ENCODE measurements around the gene ECSIT.
"Not testable (repeated sequence)": the region's sequence is repeated elsewhere in the genome, so short reads cannot be mapped to it uniquely, and the experiment has no call there.

Gene ECSIT

DNA sequence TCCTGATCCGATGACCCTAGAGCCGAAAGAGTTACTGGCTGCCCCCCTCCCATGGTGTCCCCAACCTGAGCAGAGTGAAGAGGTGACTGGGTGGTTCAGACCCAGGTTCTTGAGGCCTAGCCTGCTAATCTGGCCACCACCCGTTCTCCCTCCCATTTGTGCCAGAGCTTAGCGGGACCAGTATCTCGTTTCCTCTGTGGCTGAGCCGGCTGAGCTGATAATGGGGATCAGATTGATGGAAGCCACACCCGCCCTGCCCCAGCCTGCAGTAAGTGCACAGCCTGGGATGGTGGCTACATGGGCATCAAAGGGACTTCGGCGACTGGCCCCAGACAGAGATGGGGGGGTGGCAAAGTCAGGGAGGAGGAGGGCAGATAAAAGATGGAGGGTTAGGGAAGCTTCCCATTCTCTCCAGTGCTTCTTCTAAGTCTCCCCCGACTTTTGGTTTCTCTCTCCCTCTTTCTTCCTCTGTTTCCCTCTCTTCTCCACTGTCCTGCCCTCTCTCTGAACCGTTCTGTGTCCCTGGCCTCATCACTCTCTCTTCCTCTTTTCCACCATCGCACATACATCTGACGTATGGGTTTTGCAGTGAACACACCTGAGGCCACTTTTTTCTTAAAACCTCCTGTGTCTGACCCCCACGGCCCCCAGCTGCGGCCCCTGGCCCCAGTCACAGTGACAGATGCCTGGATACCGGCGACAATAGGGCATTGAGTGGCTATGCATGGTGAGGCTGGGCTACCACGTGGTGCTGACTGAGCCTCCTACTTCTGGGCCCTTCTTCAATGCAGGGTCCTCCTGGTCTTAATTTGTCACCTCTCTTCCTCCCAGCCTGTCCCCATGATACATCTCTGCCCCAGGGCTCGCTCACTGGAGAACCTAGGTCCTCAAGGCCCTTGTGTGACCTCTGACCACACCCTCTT, 50.5 kb downstream of the ECSIT start:
- Histone ChIP-seq H3K9me2 (replicated peaks; ENCODE audit: low read depth, low read length) (no peaks in the 10 kb centered on the region), H3F3A (ENCODE audit: low read depth) (no peaks in the 10 kb centered on the region), H4K20me1 (ENCODE audit: insufficient read depth, low read length, poor library complexity, severe bottlenecking) (no peaks in the 10 kb centered on the region), H3K4me2 (ENCODE audit: low read depth, low read length, poor library complexity, severe bottlenecking) (no peak overlapping the region), H3K4me1 (ENCODE audit: insufficient read depth, low read length, poor library complexity, severe bottlenecking) (no peaks in the 10 kb centered on the region), H2AFZ (ENCODE audit: low read length) (no peak overlapping the region), H3K9me3 (ENCODE audit: insufficient read depth, low read depth, low read length) (no peaks in the 10 kb centered on the region), H3K4me3 (ENCODE audit: low read length, poor library complexity, severe bottlenecking) (no peak overlapping the region), H3K27me3 (ENCODE audit: insufficient read depth, low read length, poor library complexity, severe bottlenecking) (no peaks in the 10 kb centered on the region), H3K9ac (ENCODE audit: low read depth, low read length, poor library complexity, severe bottlenecking) (no peak overlapping the region), H3K36me3 (ENCODE audit: insufficient read depth, low read length) (no peaks in the 10 kb centered on the region), H3K79me2 (ENCODE audit: insufficient read depth, low read length) (no peaks in the 10 kb centered on the region)
- TF ChIP-seq EZH2phosphoT487 (IDR thresholded peaks at IDR 0.05; ENCODE audit: borderline replicate concordance), result no peak
- TF ChIP-seq, protein P1, sequence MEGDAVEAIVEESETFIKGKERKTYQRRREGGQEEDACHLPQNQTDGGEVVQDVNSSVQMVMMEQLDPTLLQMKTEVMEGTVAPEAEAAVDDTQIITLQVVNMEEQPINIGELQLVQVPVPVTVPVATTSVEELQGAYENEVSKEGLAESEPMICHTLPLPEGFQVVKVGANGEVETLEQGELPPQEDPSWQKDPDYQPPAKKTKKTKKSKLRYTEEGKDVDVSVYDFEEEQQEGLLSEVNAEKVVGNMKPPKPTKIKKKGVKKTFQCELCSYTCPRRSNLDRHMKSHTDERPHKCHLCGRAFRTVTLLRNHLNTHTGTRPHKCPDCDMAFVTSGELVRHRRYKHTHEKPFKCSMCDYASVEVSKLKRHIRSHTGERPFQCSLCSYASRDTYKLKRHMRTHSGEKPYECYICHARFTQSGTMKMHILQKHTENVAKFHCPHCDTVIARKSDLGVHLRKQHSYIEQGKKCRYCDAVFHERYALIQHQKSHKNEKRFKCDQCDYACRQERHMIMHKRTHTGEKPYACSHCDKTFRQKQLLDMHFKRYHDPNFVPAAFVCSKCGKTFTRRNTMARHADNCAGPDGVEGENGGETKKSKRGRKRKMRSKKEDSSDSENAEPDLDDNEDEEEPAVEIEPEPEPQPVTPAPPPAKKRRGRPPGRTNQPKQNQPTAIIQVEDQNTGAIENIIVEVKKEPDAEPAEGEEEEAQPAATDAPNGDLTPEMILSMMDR (conservative IDR thresholded peaks at IDR 0.05; ENCODE audit: low read length), result no peak

DNA sequence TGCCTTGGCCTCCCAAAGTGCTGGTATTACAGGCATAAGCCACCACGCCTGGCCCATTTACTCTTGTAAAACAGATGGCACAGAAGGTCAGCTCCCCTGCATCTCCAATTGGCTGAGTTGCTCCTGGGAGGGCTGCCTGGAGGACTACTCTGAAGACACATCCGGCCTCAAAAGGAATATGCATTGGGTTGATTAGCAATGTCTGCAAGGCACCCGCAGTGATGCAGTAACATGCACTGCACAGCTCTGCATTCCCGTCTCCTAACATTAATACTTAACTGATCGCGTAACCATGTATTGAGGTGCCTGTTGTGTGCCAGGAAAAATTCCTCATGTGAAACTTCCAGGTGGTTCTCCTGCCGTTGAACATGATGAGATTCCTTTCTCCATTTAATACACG, 53.1 kb downstream of the ECSIT start:
- H3F3A ChIP-seq (ENCODE audit: low read depth), result no peaks in the 10 kb centered on the region
- H3K9me2 ChIP-seq (replicated peaks; ENCODE audit: low read depth, low read length), result no peaks in the 10 kb centered on the region
- H4K20me1 ChIP-seq (ENCODE audit: insufficient read depth, low read length, poor library complexity, severe bottlenecking), result no peaks in the 10 kb centered on the region
- no peaks in the 10 kb centered on the region for H3K79me2 ChIP-seq (ENCODE audit: insufficient read depth, low read length)
- no peaks in the 10 kb centered on the region for H3K4me1 ChIP-seq (ENCODE audit: insufficient read depth, low read length, poor library complexity, severe bottlenecking)
- H3K9ac ChIP-seq (ENCODE audit: low read depth, low read length, poor library complexity, severe bottlenecking), result no peak overlapping the region
- H3K36me3 ChIP-seq (ENCODE audit: insufficient read depth, low read length), result no peaks in the 10 kb centered on the region
- no peak overlapping the region for H3K4me2 ChIP-seq (ENCODE audit: low read depth, low read length, poor library complexity, severe bottlenecking)
- H3K9me3 ChIP-seq (ENCODE audit: insufficient read depth, low read depth, low read length), result no peaks in the 10 kb centered on the region
- H3K4me3 ChIP-seq (ENCODE audit: low read length, poor library complexity, severe bottlenecking), result no peak overlapping the region
- H3K27me3 ChIP-seq (ENCODE audit: insufficient read depth, low read length, poor library complexity, severe bottlenecking), result no peaks in the 10 kb centered on the region
- no peak for TF ChIP-seq EZH2phosphoT487 (IDR thresholded peaks at IDR 0.05; ENCODE audit: borderline replicate concordance)
- TF ChIP-seq, protein P1 (conservative IDR thresholded peaks at IDR 0.05; ENCODE audit: low read length), result no peak
- no peak overlapping the region for H2AFZ ChIP-seq (ENCODE audit: low read length)

DNA sequence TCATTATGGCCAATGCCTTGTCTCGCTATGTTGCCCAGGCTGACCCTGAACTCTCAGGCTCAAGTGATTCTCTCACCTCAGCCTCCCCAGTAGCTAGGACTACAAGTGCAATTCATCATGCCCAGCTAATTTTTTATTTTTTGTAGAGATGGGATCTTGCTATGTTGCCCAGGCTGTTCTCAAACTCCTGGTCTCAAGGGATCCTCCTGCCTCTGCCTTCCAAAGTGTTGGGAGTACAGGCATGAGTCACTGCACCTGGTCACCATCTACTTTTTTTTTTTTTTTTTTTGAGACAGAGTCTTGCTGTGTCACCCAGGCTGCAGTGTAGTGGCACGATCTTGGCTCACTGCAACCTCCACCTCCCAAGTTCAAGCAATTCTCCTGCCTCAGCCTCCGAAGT, 53.6 kb downstream of the ECSIT start:
- not testable (repeated sequence) for H3K4me2 ChIP-seq (ENCODE audit: low read depth, low read length, poor library complexity, severe bottlenecking); H3K9me3 ChIP-seq (ENCODE audit: insufficient read depth, low read depth, low read length); H2AFZ ChIP-seq (ENCODE audit: low read length); H3K27me3 ChIP-seq (ENCODE audit: insufficient read depth, low read length, poor library complexity, severe bottlenecking); H4K20me1 ChIP-seq (ENCODE audit: insufficient read depth, low read length, poor library complexity, severe bottlenecking); H3F3A ChIP-seq (ENCODE audit: low read depth); H3K4me1 ChIP-seq (ENCODE audit: insufficient read depth, low read length, poor library complexity, severe bottlenecking); H3K36me3 ChIP-seq (ENCODE audit: insufficient read depth, low read length); H3K9me2 ChIP-seq (replicated peaks; ENCODE audit: low read depth, low read length); H3K4me3 ChIP-seq (ENCODE audit: low read length, poor library complexity, severe bottlenecking); H3K9ac ChIP-seq (ENCODE audit: low read depth, low read length, poor library complexity, severe bottlenecking); H3K79me2 ChIP-seq (ENCODE audit: insufficient read depth, low read length)

DNA sequence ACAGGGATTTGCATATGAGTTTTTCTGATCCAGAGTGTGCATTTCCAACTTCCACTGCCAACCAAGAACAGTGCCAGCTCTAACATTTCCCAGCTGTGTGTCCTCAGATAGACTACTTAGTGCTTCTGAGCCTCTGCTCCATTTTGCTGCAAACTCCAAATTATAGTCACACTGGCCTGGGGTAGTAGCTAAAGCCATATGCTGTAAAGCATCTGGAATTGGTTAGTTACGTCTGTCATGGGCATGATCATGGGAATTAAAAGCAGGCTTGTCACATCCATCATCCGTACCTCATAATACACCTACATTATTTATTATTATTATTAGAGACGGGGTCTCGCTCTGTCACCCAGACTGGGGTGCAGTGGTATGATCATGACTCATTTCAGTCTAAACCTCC, 55.2 kb downstream of the ECSIT start:
- H4K20me1 ChIP-seq (ENCODE audit: insufficient read depth, low read length, poor library complexity, severe bottlenecking), result no peaks in the 10 kb centered on the region

DNA sequence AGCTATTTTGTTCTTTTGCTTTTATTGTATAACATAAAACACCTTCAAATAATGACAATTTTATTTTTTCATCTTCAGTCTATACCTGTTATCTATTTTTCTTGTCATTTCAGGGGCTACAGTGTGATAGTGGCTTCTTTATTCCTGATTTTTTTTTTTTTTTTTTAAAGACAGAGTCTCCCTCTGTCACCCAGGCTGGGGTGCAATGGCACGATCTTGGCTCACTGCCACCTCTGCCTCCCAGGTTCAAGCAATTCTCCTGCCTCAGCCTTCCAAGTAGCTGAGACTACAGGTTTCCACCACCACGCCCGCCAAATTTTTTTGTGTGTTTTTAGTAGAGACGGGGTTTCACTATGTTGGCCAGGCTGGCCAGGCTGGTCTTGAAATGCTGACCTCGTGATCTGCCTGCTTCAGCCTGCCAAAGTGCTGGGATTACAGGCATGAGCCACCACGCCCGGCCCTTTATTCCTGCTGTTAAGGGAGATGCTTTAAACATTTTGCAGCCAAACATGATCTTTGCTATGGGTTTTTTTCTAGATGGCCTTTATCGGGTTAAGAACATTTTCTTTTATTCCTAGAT, 60.6 kb downstream of the ECSIT start:
- H3K36me3 ChIP-seq (ENCODE audit: insufficient read depth, low read length); H2AFZ ChIP-seq (ENCODE audit: low read length); H3F3A ChIP-seq (ENCODE audit: low read depth); H3K4me3 ChIP-seq (ENCODE audit: low read length, poor library complexity, severe bottlenecking); H3K79me2 ChIP-seq (ENCODE audit: insufficient read depth, low read length); H3K27me3 ChIP-seq (ENCODE audit: insufficient read depth, low read length, poor library complexity, severe bottlenecking); H3K4me2 ChIP-seq (ENCODE audit: low read depth, low read length, poor library complexity, severe bottlenecking); H3K9me3 ChIP-seq (ENCODE audit: insufficient read depth, low read depth, low read length); H4K20me1 ChIP-seq (ENCODE audit: insufficient read depth, low read length, poor library complexity, severe bottlenecking); H3K9ac ChIP-seq (ENCODE audit: low read depth, low read length, poor library complexity, severe bottlenecking); H3K4me1 ChIP-seq (ENCODE audit: insufficient read depth, low read length, poor library complexity, severe bottlenecking); H3K9me2 ChIP-seq (replicated peaks; ENCODE audit: low read depth, low read length): not testable (repeated sequence)

More for the DNA sequence above, 55.2 kb downstream of the ECSIT start:
- Histone ChIP-seq H3K27me3 (ENCODE audit: insufficient read depth, low read length, poor library complexity, severe bottlenecking) (no peaks in the 10 kb centered on the region), H3K9me3 (ENCODE audit: insufficient read depth, low read depth, low read length) (no peaks in the 10 kb centered on the region), H3K4me1 (ENCODE audit: insufficient read depth, low read length, poor library complexity, severe bottlenecking) (no peaks in the 10 kb centered on the region), H3K9ac (ENCODE audit: low read depth, low read length, poor library complexity, severe bottlenecking) (no peak overlapping the region), H3K79me2 (ENCODE audit: insufficient read depth, low read length) (no peaks in the 10 kb centered on the region), H2AFZ (ENCODE audit: low read length) (no peak overlapping the region), H3K9me2 (replicated peaks; ENCODE audit: low read depth, low read length) (no peaks in the 10 kb centered on the region), H3F3A (ENCODE audit: low read depth) (no peaks in the 10 kb centered on the region), H3K4me2 (ENCODE audit: low read depth, low read length, poor library complexity, severe bottlenecking) (no peak overlapping the region), H3K4me3 (ENCODE audit: low read length, poor library complexity, severe bottlenecking) (no peak overlapping the region), H3K36me3 (ENCODE audit: insufficient read depth, low read length) (no peaks in the 10 kb centered on the region)
- TF ChIP-seq, protein P1 (conservative IDR thresholded peaks at IDR 0.05; ENCODE audit: low read length), result no peak
- TF ChIP-seq EZH2phosphoT487 (IDR thresholded peaks at IDR 0.05; ENCODE audit: borderline replicate concordance), result no peak

Data from Loucy (cell line).